Measurements from ENCODE around the gene FBXO8. TPM values are rescaled to one million over a fixed set of nuclear protein-coding genes. Genes with fewer than 3 reads are reported as not detected.
A peak's percentile ranks its signal among the peaks of the same experiment; 100 is the strongest.

FBXO8 gene
- total RNA-seq, 1 donor from 2014 or later = 17.7 TPM

DNA sequence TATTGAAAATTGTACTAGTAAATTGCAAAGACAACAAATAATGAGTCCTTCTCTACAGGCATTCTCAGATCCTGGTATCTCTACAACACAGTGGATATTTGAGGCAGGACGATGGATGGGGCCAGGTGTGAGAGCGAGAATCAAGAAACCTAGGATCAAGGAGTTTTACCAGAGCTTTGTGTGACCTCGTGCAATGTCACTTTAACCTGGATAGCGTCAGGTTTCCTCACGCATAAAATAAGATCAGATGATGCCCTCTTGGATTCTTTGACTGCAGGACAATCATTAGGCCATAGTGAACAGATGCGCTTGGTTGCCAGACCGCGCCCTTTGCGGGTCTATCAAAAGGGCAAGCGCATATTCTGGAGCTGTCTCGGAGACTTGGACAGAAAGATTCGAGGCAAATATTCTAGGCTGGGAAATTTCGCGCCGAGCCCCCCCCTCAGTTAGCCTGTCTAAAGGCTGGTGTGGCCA, 66.6 kb downstream of the FBXO8 start:
- Mint-ChIP-seq H3K9me3 (no peaks in the 10 kb centered on the region), H3K36me3 (peaks cover 5% of the 10 kb centered on the region), H3K4me3 (peak overlapping the region; percentile 85), H3K27me3 (peaks cover 97% of the 10 kb centered on the region), H3K27ac (peak overlapping the region; percentile 12), H3K4me1 (ENCODE audit: unreplicated experiment) (peaks cover 35% of the 10 kb centered on the region)
- no peak for DNase-seq (ENCODE audit: extremely low spot score, unreplicated experiment)
- TF ChIP-seq, protein P1, sequence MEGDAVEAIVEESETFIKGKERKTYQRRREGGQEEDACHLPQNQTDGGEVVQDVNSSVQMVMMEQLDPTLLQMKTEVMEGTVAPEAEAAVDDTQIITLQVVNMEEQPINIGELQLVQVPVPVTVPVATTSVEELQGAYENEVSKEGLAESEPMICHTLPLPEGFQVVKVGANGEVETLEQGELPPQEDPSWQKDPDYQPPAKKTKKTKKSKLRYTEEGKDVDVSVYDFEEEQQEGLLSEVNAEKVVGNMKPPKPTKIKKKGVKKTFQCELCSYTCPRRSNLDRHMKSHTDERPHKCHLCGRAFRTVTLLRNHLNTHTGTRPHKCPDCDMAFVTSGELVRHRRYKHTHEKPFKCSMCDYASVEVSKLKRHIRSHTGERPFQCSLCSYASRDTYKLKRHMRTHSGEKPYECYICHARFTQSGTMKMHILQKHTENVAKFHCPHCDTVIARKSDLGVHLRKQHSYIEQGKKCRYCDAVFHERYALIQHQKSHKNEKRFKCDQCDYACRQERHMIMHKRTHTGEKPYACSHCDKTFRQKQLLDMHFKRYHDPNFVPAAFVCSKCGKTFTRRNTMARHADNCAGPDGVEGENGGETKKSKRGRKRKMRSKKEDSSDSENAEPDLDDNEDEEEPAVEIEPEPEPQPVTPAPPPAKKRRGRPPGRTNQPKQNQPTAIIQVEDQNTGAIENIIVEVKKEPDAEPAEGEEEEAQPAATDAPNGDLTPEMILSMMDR (conservative IDR thresholded peaks at IDR 0.05) = no peak

DNA sequence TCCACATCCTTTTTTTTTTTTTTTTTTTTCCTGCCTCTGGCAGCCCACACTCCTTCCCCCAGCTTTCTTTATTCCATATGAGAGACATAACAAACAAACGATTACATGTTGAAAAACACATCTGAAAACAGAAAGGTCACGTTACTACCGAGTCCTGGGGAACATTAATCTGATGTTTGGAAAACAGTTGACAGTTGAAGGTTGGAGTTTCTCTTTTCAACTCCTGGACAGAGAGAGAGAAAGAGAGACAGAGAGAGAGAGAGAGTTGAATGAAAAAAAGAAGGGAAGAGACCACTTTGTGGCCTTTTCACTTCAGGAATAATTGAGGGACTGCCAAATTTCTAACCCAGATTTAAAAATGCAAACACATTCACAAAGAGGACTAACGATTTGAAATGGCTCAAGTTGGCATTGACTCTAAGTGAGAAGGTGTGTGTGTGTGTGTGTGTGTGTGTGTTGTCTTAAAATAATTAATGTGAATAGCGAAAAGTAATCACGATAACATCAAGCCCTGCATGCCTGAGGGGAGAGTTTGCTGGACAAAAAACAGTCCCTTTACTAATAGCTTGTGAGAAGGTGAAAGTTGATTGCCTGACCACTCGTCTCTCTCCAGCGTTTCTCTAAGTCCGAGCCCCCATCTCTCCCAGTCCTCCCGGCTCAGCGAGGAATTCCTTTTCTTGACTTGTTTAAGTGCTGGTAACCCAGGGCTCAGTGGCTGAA, 67.3 kb downstream of the FBXO8 start:
- no peak for DNase-seq (ENCODE audit: extremely low spot score, unreplicated experiment)
- H3K27ac Mint-ChIP-seq = peak overlapping the region; percentile 12
- H3K4me3 Mint-ChIP-seq = peak overlapping the region; percentile 85
- no peaks in the 10 kb centered on the region for H3K9me3 Mint-ChIP-seq
- H3K27me3 Mint-ChIP-seq = peaks cover 97% of the 10 kb centered on the region
- TF ChIP-seq, protein P1 (conservative IDR thresholded peaks at IDR 0.05) = no peak
- peaks cover 5% of the 10 kb centered on the region for H3K36me3 Mint-ChIP-seq
- peaks cover 41% of the 10 kb centered on the region for H3K4me1 Mint-ChIP-seq (ENCODE audit: unreplicated experiment)

DNA sequence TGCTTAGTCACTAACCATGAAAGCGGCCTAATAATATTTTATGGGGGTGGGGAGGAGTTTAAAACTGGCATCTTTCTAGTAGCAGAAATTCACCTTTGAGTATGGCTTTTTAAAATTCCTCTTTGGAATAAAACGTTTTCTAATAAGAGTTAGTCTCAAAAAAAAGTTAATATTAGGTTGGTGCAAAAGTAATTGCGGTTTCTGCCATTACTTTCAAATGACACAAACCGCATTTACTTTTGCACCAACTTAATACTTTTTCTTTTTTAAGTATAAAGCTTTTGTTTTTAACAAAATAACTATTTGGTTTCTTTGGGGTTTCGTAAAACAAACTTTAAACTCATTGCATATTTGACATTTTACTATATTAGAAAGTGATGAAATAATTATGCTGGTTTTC, 68.4 kb downstream of the FBXO8 start:
- peaks cover 41% of the 10 kb centered on the region for H3K4me1 Mint-ChIP-seq (ENCODE audit: unreplicated experiment)
- H3K36me3 Mint-ChIP-seq = peaks cover 5% of the 10 kb centered on the region

DNA sequence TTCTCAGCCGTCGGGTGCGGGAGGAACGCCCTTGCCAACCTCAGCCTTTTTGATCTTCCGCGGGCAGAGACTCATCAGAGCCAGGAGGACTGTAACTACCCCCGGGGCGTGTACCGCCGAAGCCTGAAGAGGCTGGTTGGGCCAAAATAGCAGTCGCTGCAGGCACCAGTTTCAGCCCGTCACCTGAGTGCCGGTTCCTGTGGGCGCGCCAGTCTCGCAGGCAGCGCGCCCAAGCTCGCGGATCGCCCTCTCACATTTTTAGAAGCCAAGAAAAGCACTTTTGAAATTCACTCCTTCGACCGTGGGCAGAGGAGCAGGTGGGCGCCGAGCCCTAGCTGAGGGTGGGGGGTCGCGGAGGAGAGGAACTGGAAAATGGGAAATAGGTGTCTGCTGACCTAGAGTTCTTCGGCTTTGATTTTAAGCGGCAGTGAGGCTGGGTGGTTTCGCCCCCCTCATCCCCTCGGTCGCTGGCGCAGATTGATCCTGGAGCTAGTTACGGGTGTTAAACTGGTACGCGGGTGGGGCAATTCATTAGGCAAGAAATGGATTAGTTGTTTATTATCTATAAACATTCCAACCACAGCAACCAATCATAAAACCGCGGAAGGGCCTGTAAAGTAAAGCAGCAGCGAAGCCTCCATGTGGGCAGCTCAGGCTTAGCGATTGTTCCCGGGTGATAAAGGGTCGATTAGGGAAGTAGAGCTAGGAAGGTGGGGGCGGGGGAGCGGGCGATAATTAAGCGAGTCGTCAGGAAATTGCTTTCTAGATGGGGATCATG, 69.2 kb downstream of the FBXO8 start:
- no peaks in the 10 kb centered on the region for H3K9me3 Mint-ChIP-seq
- peak overlapping the region; percentile 62 for H3K27ac Mint-ChIP-seq
- peaks cover 5% of the 10 kb centered on the region for H3K36me3 Mint-ChIP-seq
- peaks cover 41% of the 10 kb centered on the region for H3K4me1 Mint-ChIP-seq (ENCODE audit: unreplicated experiment)
- DNase-seq (ENCODE audit: extremely low spot score, unreplicated experiment) = no peak
- H3K4me3 Mint-ChIP-seq = peak overlapping the region; percentile 82
- TF ChIP-seq, protein P1 (conservative IDR thresholded peaks at IDR 0.05) = no peak
- peaks cover 99% of the 10 kb centered on the region for H3K27me3 Mint-ChIP-seq

More for the DNA sequence above, 68.4 kb downstream of the FBXO8 start:
- no peak for DNase-seq (ENCODE audit: extremely low spot score, unreplicated experiment)
- peak overlapping the region; percentile 82 for H3K4me3 Mint-ChIP-seq
- peak overlapping the region; percentile 62 for H3K27ac Mint-ChIP-seq
- H3K27me3 Mint-ChIP-seq = peaks cover 99% of the 10 kb centered on the region
- H3K9me3 Mint-ChIP-seq = no peaks in the 10 kb centered on the region
- TF ChIP-seq, protein P1 (conservative IDR thresholded peaks at IDR 0.05) = no peak

DNA sequence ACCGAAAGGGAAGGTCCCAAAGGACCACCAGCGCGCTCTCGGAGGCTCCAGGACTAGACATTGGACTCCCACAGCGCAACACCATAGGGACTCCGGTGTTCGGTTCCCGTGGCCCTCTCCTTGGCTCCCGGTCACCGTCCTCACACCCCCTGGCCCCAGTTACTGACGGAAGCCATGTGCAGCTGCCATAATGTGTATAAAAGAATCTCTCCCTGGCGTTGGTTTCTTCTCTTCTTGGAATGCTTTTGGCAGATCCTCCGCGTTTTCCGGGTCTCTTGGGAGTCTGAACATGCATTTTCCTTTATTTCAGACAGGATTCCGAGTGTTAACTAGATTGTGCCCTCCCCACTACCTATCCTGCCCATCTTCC, 69.8 kb downstream of the FBXO8 start:
- Mint-ChIP-seq H3K36me3 (peaks cover 5% of the 10 kb centered on the region), H3K9me3 (no peaks in the 10 kb centered on the region), H3K27ac (peak overlapping the region; percentile 62), H3K4me3 (peak overlapping the region; percentile 82), H3K4me1 (ENCODE audit: unreplicated experiment) (peaks cover 41% of the 10 kb centered on the region), H3K27me3 (peaks cover 99% of the 10 kb centered on the region)
- TF ChIP-seq, protein P1 (conservative IDR thresholded peaks at IDR 0.05) = no peak
- no peak for DNase-seq (ENCODE audit: extremely low spot score, unreplicated experiment)

All from type B pancreatic cell (in vitro differentiated cells).